ENCODE measurements around the gene NEUROG1.
A peak's percentile ranks its signal among the peaks of the same experiment; 100 is the strongest.

NEUROG1 gene

GRCh38 chr5:135535820-135536801 lies at the start of gene NEUROG1:
NEUROG1 (minus strand) TSS chr5:135535964; CDS start chr5:135535690, 274 bp downstream.
- FAIRE-seq: no peak

GRCh38 chr5:135584918-135585317 lies 49.2 kb upstream of the NEUROG1 start:
- FAIRE-seq: no peak
- DNase-seq (ENCODE audit: insufficient read length, low spot score): no peak

More at GRCh38 chr5:135535820-135536801, at the start of gene NEUROG1:
- DNase-seq (ENCODE audit: insufficient read length, low spot score): no peak

GRCh38 chr5:135584276-135584675 lies 48.5 kb upstream of the NEUROG1 start:
- DNase-seq (ENCODE audit: insufficient read length, low spot score) (no peak), FAIRE-seq (no peak)

GRCh38 chr5:135582099-135582781 lies 46.5 kb upstream of the NEUROG1 start:
- FAIRE-seq (no peak), DNase-seq (ENCODE audit: insufficient read length, low spot score) (no peak)

- no peak for FAIRE-seq
- peak; percentile 30 for DNase-seq (ENCODE audit: insufficient read length, low spot score)
These were observed 43.0 kb upstream of the NEUROG1 start, which contains the start of gene CXCL14 for GRCh38 chr5:135578685-135579341. CXCL14 (minus strand) TSS chr5:135578991; CDS start chr5:135578778, 213 bp downstream.

- DNase-seq (ENCODE audit: insufficient read length, low spot score) (no peak), FAIRE-seq (no peak)
These were observed 42.5 kb upstream of the NEUROG1 start for GRCh38 chr5:135578305-135578684.

GRCh38 chr5:135577421-135577820 lies 41.7 kb upstream of the NEUROG1 start:
- no peak for FAIRE-seq
- no peak for DNase-seq (ENCODE audit: insufficient read length, low spot score)

- FAIRE-seq (no peak), DNase-seq (ENCODE audit: insufficient read length, low spot score) (no peak)
These were observed 40.4 kb upstream of the NEUROG1 start for GRCh38 chr5:135576075-135576599.

GRCh38 chr5:135574493-135574892 lies 38.7 kb upstream of the NEUROG1 start:
- FAIRE-seq (no peak), DNase-seq (ENCODE audit: insufficient read length, low spot score) (no peak)

- no peak for FAIRE-seq
These were observed 36.1 kb upstream of the NEUROG1 start for GRCh38 chr5:135571902-135572301.

GRCh38 chr5:135571066-135571609 lies 35.4 kb upstream of the NEUROG1 start:
- no peak for FAIRE-seq
- no peak for DNase-seq (ENCODE audit: insufficient read length, low spot score)

More at GRCh38 chr5:135571902-135572301, 36.1 kb upstream of the NEUROG1 start:
- DNase-seq (ENCODE audit: insufficient read length, low spot score): no peak

GRCh38 chr5:135570453-135570764 lies 34.6 kb upstream of the NEUROG1 start:
- DNase-seq (ENCODE audit: insufficient read length, low spot score): no peak
- no peak for FAIRE-seq

GRCh38 chr5:135569755-135570452 lies 34.1 kb upstream of the NEUROG1 start:
- FAIRE-seq: no peak

GRCh38 chr5:135568923-135569360 lies 33.2 kb upstream of the NEUROG1 start:
- FAIRE-seq: no peak
- DNase-seq (ENCODE audit: insufficient read length, low spot score): no peak

More at GRCh38 chr5:135569755-135570452, 34.1 kb upstream of the NEUROG1 start:
- DNase-seq (ENCODE audit: insufficient read length, low spot score): peak; percentile 45

- no peak for FAIRE-seq
- no peak for DNase-seq (ENCODE audit: insufficient read length, low spot score)
These were observed 32.5 kb upstream of the NEUROG1 start for GRCh38 chr5:135568246-135568645.

- no peak for FAIRE-seq
- no peak for DNase-seq (ENCODE audit: insufficient read length, low spot score)
These were observed 31.9 kb upstream of the NEUROG1 start for GRCh38 chr5:135567661-135568060.

GRCh38 chr5:135566422-135567400 lies 30.9 kb upstream of the NEUROG1 start:
- no peak for FAIRE-seq
- DNase-seq (ENCODE audit: insufficient read length, low spot score): no peak

- DNase-seq (ENCODE audit: insufficient read length, low spot score) (peak; percentile 71), FAIRE-seq (peak; percentile 13)
These were observed 30.1 kb upstream of the NEUROG1 start for GRCh38 chr5:135565725-135566421.

Measured in HTR-8/SVneo (cell line).